Measurements from ENCODE around the gene KRTAP22-1.

KRTAP22-1 gene

GRCh38 chr21:30628109-30628508, 27.2 kb downstream of the KRTAP22-1 start:
- DNase-seq = no peak

- no peak for DNase-seq
Measured at GRCh38 chr21:30629200-30629599, 28.3 kb downstream of the KRTAP22-1 start.

GRCh38 chr21:30634906-30635305, 34.0 kb downstream of the KRTAP22-1 start, which contains the start of gene KRTAP20-2:
Gene KRTAP20-2, plus strand, starts transcription at chr21:30635206. Its CDS starts 58 bp downstream, at chr21:30635264.
- DNase-seq = no peak

GRCh38 chr21:30638686-30639085, 37.8 kb downstream of the KRTAP22-1 start:
- no peak for DNase-seq

GRCh38 chr21:30642564-30642963, 41.7 kb downstream of the KRTAP22-1 start, which contains the start of gene KRTAP20-3:
Gene KRTAP20-3, plus strand, starts transcription at chr21:30642864.
- DNase-seq = no peak

GRCh38 chr21:30646904-30647414, 46.1 kb downstream of the KRTAP22-1 start:
- DNase-seq = no peak

All from bone marrow (tissue), 2 donors.